ENCODE measurements around the gene ZFHX3.
A peak's percentile ranks its signal among the peaks of the same experiment; 100 is the strongest.
"Not testable (repeated sequence)": the region's sequence is repeated elsewhere in the genome, so short reads cannot be mapped to it uniquely, and the experiment has no call there.

Gene ZFHX3

GRCh38 chr16:73047536-73048291 is at the start of gene ZFHX3:
TSS of gene ZFHX3 (minus strand) at chr16:73048128. CDS start at chr16:72960145, 87,983 bp downstream.
- DNase-seq = peak; percentile 32

DNA sequence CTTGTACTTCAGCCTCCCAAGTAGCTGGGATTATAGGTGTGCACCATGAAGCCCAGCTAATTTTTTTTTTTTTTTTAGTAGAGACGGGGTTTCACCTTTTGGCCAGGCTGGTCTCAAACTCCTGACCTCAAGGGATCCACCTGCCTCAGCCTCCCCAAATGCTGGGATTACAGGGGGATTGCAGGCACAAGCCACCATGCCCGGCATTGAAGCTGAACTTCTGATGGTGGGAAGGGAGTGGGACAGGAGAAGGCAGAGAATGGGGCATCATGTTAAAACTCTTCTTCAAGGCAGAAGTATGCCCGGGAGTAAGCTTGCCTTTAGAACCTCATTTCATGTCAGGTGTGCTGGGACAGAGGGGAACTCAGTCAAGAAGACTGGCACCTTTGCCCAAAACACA is 48.6 kb upstream of the ZFHX3 start:
- no peak for DNase-seq

- DNase-seq = no peak
These were observed 48.0 kb upstream of the ZFHX3 start for GRCh38 chr16:73095885-73096421.

- DNase-seq = no peak
These were observed 47.4 kb upstream of the ZFHX3 start for GRCh38 chr16:73095142-73095820.

- DNase-seq = no peak
These were observed 46.4 kb upstream of the ZFHX3 start for GRCh38 chr16:73094371-73094770.

DNA sequence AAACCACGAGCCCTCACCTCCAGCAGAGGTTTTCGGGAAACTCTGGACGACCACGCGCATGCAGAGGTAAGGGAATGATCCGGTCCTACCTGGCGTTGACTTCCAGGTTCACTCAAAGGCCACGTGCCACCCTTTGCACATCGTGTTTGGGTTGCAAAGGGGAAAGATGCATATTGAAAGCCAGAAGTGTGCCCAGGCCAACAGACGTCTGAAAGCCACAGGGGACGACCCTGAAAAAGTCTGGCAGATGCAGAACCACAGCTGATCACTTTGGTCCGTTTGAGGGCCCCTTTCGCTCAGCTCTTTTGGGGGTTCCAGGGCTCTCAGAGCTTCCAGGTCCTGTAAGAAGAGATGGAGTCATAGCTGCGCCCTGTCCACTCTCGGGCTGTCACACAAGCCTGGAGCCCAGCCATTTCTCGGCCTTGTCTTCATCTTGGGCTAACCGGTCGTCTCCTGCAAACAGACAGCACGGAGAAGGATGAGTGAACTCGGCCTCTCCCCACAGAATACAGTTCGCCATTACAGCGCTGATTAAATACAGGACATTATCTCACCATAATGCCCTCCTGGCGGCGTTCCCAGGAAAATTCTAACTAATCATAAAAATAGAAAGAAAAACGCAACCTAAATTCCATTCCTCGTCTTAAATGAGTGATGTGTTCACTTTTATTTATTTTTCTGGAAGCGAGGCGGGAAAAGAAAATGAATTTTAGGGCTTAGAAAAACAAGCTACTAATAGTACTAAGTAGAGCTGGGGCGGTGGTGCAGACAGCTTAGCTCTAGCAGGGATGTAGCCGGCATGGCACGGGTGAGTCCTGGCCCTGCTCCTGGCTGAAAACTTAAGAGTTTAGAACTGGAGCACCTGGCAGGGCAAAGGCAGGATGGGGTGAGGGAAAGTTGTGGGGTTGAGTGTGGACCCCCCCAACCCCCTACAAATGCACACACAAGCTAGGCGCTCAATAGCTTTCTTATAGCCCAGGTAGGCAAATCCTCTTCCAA is 45.5 kb upstream of the ZFHX3 start:
- DNase-seq = no peak

DNA sequence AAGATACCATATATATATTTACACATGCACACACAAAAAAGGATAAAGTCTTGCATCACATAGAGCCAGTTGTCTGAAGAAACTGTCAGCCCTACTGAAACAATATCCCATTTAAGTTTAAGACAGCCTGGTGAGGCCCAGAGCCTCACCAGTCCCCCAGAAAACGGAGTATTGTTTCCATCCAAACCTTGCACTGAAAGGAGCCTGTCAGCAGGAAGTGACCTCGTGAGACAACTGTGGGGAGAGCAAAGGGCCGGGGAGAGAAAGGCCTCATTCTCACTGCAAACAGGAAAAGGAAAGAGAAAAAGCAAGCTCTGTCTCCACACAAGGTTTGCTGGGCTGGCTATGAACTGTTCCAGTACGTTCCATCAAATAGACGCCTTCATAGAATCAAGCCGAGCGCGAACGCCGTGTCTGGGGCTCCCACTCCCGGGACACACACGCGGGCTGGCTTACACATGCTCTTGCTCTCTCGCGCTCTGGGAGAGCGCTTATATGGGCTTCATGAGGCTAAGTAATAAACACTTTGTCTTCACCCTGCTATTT is 44.4 kb upstream of the ZFHX3 start:
- no peak for DNase-seq

DNA sequence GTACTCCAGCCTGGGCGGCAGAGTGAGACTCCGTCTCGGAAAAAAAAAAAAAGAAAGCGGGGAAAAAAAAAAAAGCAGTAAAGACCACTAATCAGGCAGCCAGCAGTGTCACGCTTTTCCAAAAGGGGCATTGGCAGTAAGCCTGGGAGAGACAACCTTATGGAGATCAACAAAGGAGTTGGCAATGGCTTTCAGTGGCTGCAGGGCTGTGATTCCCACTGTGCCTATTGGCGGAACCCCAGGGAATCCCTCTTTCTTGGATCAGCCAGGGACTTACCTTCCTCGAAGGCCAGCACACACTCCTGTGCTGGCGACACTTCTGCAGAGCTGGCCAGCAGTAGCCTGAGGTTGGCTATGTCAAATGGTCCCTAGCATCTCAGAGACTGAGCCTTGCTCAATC is 43.2 kb upstream of the ZFHX3 start:
- no peak for DNase-seq

GRCh38 chr16:73089420-73089819 is 41.5 kb upstream of the ZFHX3 start:
- no peak for DNase-seq

GRCh38 chr16:73086108-73086507 is 38.2 kb upstream of the ZFHX3 start:
- no peak for DNase-seq

DNA sequence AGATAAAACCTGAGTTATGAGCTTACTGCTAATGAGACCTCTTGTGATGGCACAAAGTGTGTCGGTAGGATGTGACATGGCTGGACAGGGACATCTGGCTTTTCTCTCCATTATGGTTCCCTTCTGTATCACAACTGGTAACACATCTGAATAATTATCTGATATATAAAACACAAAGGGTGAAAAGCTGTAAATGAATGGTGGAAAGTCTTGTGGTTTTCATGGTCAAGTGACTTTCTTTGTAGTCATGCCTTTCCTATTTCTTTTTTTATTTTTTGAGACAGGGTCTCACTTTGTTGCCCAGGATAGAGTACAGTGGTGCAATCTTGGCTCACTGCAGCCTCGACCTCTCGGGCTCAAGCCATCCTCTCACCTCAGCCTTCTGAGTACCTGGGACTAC is 35.3 kb upstream of the ZFHX3 start:
- DNase-seq = no peak

DNA sequence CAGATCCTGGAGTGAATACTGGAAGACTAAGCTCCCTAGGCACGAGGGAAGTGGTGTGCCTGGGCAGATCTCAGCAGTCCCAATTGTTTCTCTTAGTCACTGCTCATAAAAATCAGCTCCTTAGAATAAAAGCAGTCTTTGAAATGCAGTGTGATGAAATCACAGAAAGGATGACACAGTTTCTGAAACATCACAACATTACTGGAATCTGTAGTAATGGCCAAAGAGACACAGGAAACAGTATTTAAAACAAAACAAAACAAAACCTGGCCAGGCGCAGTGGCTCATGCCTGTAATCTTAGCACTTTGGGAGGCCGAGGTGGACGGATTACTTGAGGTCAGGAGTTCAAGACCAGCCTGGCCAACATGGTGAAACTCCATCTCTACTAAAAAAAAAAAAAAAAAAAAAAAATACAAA is 34.7 kb upstream of the ZFHX3 start:
- not testable (repeated sequence) for DNase-seq

- DNase-seq = no peak
These were observed 33.0 kb upstream of the ZFHX3 start for GRCh38 chr16:73080931-73081330.

DNA sequence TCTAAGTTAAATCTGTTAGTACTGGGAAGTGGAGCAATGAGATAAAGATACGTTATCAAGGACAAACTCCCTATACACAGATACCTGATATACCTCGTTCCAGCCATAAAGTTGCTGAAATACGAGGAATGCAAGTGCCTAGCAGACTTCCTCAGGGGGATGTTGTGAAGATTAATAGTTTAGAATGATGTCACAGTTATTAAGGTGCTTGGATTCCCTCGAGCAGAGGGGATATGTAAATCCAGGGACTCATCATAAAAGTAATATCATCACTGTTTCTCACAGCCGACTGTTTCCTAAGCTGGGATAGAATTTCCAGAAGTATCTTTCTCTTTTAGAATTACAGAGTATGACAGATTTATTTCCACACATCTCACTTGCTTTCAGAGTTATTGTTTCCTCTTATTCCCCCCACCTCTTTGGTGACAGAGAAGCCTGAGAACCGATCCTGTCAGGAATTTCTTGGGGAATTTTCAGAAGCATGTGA is 28.4 kb upstream of the ZFHX3 start:
- DNase-seq = no peak

DNA sequence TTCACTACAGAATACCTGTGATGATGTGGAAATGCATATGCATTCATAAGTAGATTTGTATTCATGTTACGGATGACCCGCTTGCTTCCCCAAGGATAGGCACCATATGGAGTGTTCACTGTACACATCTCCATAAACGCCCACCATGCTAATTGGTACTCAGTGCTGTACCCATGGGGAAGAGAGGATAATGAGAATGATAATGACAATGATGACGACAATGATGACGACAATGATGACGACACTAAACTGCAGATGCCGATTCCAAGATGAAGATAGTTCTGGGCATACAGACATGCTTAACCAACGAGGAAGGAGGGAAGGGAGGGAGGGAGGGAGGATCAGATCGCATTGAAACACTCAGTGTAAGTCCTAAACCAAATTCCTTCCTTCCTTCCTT is 26.5 kb upstream of the ZFHX3 start:
- DNase-seq = no peak

DNA sequence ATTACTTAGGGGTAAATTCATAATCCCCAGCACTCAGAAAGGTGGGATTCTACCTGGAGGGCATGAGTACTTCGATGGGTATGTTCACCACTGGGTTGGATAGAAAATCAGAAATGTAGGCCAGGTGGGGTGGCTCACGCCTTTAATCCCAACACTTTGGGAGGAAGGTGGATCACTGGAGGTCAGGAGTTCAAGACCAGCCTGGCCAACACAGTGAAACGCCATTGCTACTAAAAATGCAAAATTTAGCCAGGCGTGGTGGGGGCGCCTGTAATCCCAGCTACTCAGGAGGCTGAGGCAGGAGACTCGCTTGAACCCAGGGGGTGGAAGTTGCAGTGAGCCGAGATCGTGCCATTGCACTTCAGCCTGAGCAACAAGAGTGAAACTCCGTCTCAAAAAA is 24.1 kb upstream of the ZFHX3 start:
- DNase-seq = not testable (repeated sequence)

- no peak for DNase-seq
These were observed 23.4 kb upstream of the ZFHX3 start for GRCh38 chr16:73071131-73071940.

DNA sequence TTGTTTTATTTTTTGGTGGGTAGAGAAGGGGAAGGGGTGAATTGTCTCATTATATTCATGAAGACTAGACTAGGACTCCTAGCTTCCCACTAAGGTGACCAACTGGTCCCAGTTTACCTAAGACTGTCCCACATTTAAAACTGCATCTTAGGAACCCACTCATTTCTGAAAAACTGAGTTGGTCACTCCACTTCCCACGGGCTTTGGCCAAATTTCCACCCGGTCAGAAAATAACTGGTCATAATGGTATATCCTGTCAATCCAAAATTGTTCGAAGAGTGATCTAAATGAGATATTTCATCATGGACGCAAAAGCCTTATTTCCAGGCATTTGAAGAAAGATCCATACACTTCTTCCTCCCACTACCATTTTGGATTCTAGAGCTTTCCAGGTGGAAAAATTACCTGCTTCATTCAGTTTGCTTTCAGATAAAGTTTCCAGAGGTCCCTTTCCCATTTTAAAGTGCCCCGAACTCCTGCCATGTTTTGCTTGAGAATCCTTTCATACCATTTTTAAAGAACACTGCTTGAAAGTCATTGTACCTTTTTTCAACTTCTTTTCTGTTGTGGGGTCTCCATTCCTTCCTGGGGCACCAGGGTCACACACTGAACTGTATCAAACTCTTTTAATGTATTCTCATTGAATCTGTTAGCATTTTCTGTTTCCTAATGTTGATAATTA is 21.8 kb upstream of the ZFHX3 start:
- DNase-seq = no peak

- DNase-seq = no peak
These were observed 20.8 kb upstream of the ZFHX3 start for GRCh38 chr16:73068541-73069401.
